GM18951 (cell line): Measurements from ENCODE around the gene LYRM1.
"Not testable (repeated sequence)": the region's sequence is repeated elsewhere in the genome, so short reads cannot be mapped to it uniquely, and the experiment has no call there.

Experiments used
- POLR2A ChIP-seq: IDR thresholded peaks from 4 replicates; pipeline ENCODE4 v1.6.1; 2011; ENCODE audit warnings: mild to moderate bottlenecking; ENCODE audit not compliant: insufficient read length, insufficient read depth; ENCODE audit errors: extremely low read depth
- in situ Hi-C: fragments of 300-500 bp; cut with MboI; formaldehyde crosslinking; loops from one replicate; pipeline ENCODE4 v1.12.0; 2022; ENCODE audit warnings: low sequenced_read_pairs, mixed read lengths, inconsistent platforms; ENCODE audit not compliant: unreplicated experiment

Gene LYRM1

GRCh38 chr16:20916942-20917341, 16.4 kb downstream of the LYRM1 start:
- in situ Hi-C loops: no loop called here
- no peak for TF ChIP-seq POLR2A

GRCh38 chr16:20918486-20919239, 18.1 kb downstream of the LYRM1 start:
- in situ Hi-C loops: no loop called here
- TF ChIP-seq POLR2A: no peak

DNA sequence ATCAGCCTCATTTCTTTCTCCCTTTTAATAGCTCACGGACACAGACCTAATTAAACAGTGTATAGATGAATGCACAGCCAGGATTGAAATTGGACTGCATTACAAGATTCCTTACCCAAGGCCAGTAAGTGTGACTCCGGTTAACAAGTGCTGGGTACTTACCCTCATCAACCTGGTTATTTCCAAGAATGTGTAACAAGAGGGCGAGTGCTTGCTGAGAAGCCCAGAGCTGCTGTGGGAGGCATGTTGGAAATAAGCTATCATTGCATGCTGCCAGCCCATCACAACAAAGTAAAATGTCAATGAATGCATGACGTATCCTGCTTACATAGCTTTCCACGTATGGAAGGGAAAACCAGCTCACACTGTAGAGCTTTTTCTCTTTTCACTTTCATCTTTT, 19.5 kb downstream of the LYRM1 start:
- in situ Hi-C loops: no loop called here
- TF ChIP-seq POLR2A: no peak

DNA sequence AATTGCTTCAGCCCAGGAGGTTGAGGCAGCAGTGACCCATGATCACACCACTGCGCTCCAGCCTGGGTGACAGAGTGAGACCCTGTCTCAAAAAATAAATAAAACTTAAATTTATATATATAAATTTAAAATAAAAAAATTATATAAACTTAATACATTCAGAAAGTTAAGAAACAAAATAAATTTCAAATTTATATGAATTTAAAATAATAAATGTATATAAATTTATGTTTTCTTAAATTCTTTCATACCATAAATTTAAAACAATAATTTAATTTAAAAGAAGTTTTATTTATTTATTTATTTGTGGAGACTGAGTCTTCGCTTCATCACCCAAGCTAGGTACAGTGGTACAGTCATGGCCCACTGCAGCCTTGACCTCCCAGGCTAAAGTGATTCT, 20.2 kb downstream of the LYRM1 start:
- TF ChIP-seq POLR2A: no peak
- in situ Hi-C loops: no loop called here

- TF ChIP-seq POLR2A: no peak
- in situ Hi-C loops: no loop called here
These were observed 23.3 kb downstream of the LYRM1 start for GRCh38 chr16:20923876-20924275.

- TF ChIP-seq POLR2A: no peak
- in situ Hi-C loops: no loop called here
These were observed 25.2 kb downstream of the LYRM1 start for GRCh38 chr16:20925751-20926150.

- in situ Hi-C loops: no loop called here
- TF ChIP-seq POLR2A: no peak
These were observed 28.3 kb downstream of the LYRM1 start for GRCh38 chr16:20928774-20929411.

DNA sequence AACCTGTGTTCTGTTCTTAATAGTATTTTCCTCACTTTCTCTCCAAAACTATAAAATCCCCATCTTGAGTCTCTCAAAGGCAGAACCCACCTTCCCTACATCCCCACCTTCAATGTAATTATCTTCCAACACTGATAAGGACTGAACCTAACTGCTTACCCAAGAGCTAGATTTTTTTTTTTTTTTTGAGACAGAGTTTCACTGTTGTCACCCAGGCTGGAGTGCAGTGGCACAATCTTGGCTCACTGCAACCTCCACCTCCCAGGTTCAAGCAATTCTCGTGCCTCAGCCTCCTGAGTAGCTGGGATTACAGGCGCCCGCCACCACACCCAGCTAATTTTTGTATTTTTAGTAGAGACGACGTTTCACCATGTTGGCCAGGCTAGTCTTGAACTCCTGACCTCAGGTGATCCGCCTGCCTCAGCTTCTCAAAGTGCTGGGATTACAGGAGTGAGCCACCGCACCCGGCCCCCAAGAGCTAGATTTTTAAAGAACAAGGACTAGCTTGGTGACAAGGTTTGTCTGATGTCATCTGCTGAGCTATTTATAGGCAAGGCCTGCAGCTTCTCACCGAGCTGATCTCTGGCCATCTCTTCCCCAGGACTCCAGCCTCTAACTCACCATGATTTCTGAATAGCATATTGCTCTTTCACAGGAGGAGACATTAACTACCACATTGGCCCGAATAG, 29.2 kb downstream of the LYRM1 start:
- in situ Hi-C loops: not testable (repeated sequence)

GRCh38 chr16:20930365-20930690, 29.8 kb downstream of the LYRM1 start:
- no peak for TF ChIP-seq POLR2A
- in situ Hi-C loops: no loop called here

- in situ Hi-C loops: no loop called here
These were observed 30.6 kb downstream of the LYRM1 start for GRCh38 chr16:20931066-20931600.

GRCh38 chr16:20933589-20933988, 33.0 kb downstream of the LYRM1 start:
- TF ChIP-seq POLR2A: no peak
- in situ Hi-C loops: no loop called here

More at GRCh38 chr16:20931066-20931600, 30.6 kb downstream of the LYRM1 start:
- TF ChIP-seq POLR2A: no peak

- in situ Hi-C loops: no loop called here
- TF ChIP-seq POLR2A: no peak
These were observed 37.2 kb downstream of the LYRM1 start for GRCh38 chr16:20937736-20938135.

- TF ChIP-seq POLR2A: no peak
- in situ Hi-C loops: no loop called here
These were observed 37.9 kb downstream of the LYRM1 start for GRCh38 chr16:20938426-20938825.

DNA sequence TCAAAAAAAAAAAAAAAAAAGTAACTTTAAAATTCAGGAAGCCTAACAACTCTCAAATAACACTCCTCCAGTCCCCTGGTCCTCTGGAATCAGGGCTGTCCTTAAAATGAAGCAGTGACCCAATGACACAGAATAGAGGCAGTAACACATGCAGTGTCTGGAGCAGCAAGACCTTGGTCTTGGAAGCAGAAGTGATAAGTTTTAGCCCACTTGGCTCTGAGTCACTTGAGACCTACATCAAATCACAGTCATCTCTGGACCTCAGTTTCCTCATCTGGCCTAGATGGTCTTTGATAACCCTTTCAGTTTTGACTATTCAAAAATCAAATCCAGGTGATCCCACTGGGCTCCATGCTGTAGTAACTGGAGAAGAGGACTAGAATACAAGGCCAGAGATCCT, 39.0 kb downstream of the LYRM1 start:
- no peak for TF ChIP-seq POLR2A

More for the DNA sequence above, 39.0 kb downstream of the LYRM1 start:
- in situ Hi-C loops: no loop called here
